DND-41 (cell line): Measurements from ENCODE around the gene CPD.

Experiments used
- ATAC-seq: fragments of 200-7000 bp; cut with Tn5 transposase; 3 replicates; pipeline ENCODE4 v1.9.1; 2021; ENCODE audit warnings: low read depth; ENCODE audit not compliant: insufficient read depth
- DNase-seq: peaks from one replicate; pipeline ENCODE4 v3.0.0-alpha.2; 2020
- H2AFZ ChIP-seq: 2 replicates; pipeline ENCODE4 v1.6.0; 2012; ENCODE audit warnings: low read depth, low read length
- H3K27ac ChIP-seq: 2 replicates; pipeline ENCODE4 v1.5.1; 2012; ENCODE audit warnings: low read length, inconsistent platforms
- H3K27me3 ChIP-seq: fragments of 200-600 bp; sonication (generic); 2 replicates; pipeline ENCODE4 v1.6.0; 2012; ENCODE audit warnings: low read length, mild to moderate bottlenecking, inconsistent platforms; ENCODE audit not compliant: insufficient read depth, poor library complexity
- H3K36me3 ChIP-seq: 2 replicates; pipeline ENCODE4 v1.5.1; 2012; ENCODE audit warnings: low read length, inconsistent platforms; ENCODE audit not compliant: insufficient read depth
- H3K4me1 ChIP-seq: 2 replicates; pipeline ENCODE4 v1.5.1; 2012; ENCODE audit warnings: mild to moderate bottlenecking, low read length; ENCODE audit not compliant: insufficient read depth
- H3K4me2 ChIP-seq: 2 replicates; pipeline ENCODE4 v1.6.0; 2012; ENCODE audit warnings: mild to moderate bottlenecking, moderate library complexity, low read length, inconsistent platforms; ENCODE audit not compliant: insufficient read depth
- H3K4me3 ChIP-seq, 2 experiments: fragments of 200-600 bp in 1 of 2; shearing (Covaris generic) in 1 of 2; 2 replicates each; pipeline ENCODE4 v1.5.1; 2012 to 2016; ENCODE audit warnings: inconsistent platforms in 2 of 2, low read length in 2 of 2, mild to moderate bottlenecking in 2 of 2, low read depth in 1 of 2, moderate library complexity in 1 of 2
- H3K79me2 ChIP-seq: 2 replicates; pipeline ENCODE4 v1.6.0; 2012; ENCODE audit warnings: low read length, inconsistent platforms; ENCODE audit not compliant: insufficient read depth
- H3K9ac ChIP-seq: 2 replicates; pipeline ENCODE4 v1.6.0; 2012; ENCODE audit warnings: low read depth, mild to moderate bottlenecking, inconsistent platforms, low read length, moderate library complexity
- H3K9me3 ChIP-seq: 2 replicates; pipeline ENCODE4 v1.5.1; 2012; ENCODE audit warnings: low read length, moderate library complexity, mild to moderate bottlenecking, inconsistent platforms; ENCODE audit not compliant: insufficient read depth, severe bottlenecking
- H4K20me1 ChIP-seq: 2 replicates; pipeline ENCODE4 v1.6.0; 2012; ENCODE audit warnings: low read length; ENCODE audit not compliant: insufficient read depth
- CTCF ChIP-seq: IDR thresholded peaks from 2 replicates; pipeline ENCODE4 v1.5.1; 2012; ENCODE audit warnings: borderline replicate concordance, low read length, moderate library complexity, mild to moderate bottlenecking; ENCODE audit not compliant: poor library complexity, severe bottlenecking; ENCODE audit errors: extremely low read depth
- EZH2 ChIP-seq: IDR thresholded peaks from 3 replicates; pipeline ENCODE4 v1.6.1; 2012; ENCODE audit warnings: borderline replicate concordance, low read depth, mild to moderate bottlenecking, moderate library complexity, low read length, inconsistent platforms; ENCODE audit not compliant: severe bottlenecking

CPD gene

GRCh38 chr17:30495586-30495985 lies 116.9 kb downstream of the CPD start:
- Histone ChIP-seq H3K79me2 (0 out of 2 replicates have a peak, but pooled peaks cover 5% of the 10 kb centered on the region), H3K4me2 (no peak overlapping the region), H3K9ac (no peak overlapping the region), H3K36me3 (peaks cover 84% of the 10 kb centered on the region), H4K20me1 (no peaks in the 10 kb centered on the region), H3K4me3 (no peak overlapping the region), H3K27ac (no peak overlapping the region), H2AFZ (no peak overlapping the region), H3K4me1 (no peaks in the 10 kb centered on the region), H3K27me3 (no peaks in the 10 kb centered on the region), H3K9me3 (no peaks in the 10 kb centered on the region)
- ATAC-seq (no peak), DNase-seq (no peak)
- TF ChIP-seq EZH2 (no peak), CTCF (no peak)

- Histone ChIP-seq H4K20me1 (no peaks in the 10 kb centered on the region), H3K36me3 (peaks cover 63% of the 10 kb centered on the region), H3K9ac (no peak overlapping the region), H2AFZ (no peak overlapping the region), H3K4me2 (no peak overlapping the region), H3K27ac (no peak overlapping the region), H3K79me2 (0 out of 2 replicates have a peak, but pooled peaks cover 5% of the 10 kb centered on the region), H3K9me3 (no peaks in the 10 kb centered on the region), H3K27me3 (no peaks in the 10 kb centered on the region), H3K4me3 (no peak overlapping the region), H3K4me1 (no peaks in the 10 kb centered on the region)
- DNase-seq = no peak
- ATAC-seq = no peak
- TF ChIP-seq CTCF = no peak
- no peak for TF ChIP-seq EZH2
These were observed 124.8 kb downstream of the CPD start for GRCh38 chr17:30503558-30503957.

GRCh38 chr17:30505868-30506417 lies 127.2 kb downstream of the CPD start:
- no peak overlapping the region for H3K27ac ChIP-seq
- no peaks in the 10 kb centered on the region for H4K20me1 ChIP-seq
- ATAC-seq = no peak

More at GRCh38 chr17:30505868-30506417, 127.2 kb downstream of the CPD start:
- no peak for TF ChIP-seq CTCF
- no peak for TF ChIP-seq EZH2
- Histone ChIP-seq H2AFZ (no peak overlapping the region), H3K4me2 (no peak overlapping the region), H3K9me3 (no peaks in the 10 kb centered on the region), H3K27me3 (no peaks in the 10 kb centered on the region), H3K4me3 (no peak overlapping the region), H3K4me1 (no peaks in the 10 kb centered on the region), H3K9ac (no peak overlapping the region), H3K36me3 (peaks cover 52% of the 10 kb centered on the region), H3K79me2 (no peaks in the 10 kb centered on the region)
- no peak for DNase-seq
